ENCODE measurements around the gene CHST9. TPM values are rescaled to one million over a fixed set of nuclear protein-coding genes. Genes with fewer than 3 reads are reported as not detected.

Gene CHST9
- polyA plus RNA-seq, 2 of the 4 experiments (the other 2 are of a cell fraction): 0.06 TPM; not detected in 1

DNA sequence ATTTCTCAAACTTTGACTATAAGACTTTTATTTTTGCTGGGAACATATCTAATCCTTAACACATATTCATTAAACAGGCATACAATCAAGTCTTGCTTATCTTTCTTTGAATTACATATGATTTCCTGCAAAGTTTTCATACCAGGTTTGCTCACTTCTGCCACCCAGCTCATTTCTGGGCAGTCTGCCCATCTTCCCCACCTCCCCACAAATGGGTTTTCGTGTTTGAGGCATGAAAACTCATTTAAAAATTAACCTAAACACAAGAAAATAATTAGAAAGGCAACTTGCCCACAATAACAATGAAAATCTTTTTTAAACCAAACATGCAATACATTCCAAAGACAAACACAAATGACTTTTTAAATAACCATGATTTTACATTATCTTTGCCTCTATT, 3.4 kb downstream of the CHST9 start:
- ChIA-PET CTCF (no interaction called here), POLR2A (no interaction called here)
- H3K4me1 ChIP-seq: no peaks in the 10 kb centered on the region
- no peak overlapping the region for H3K27ac ChIP-seq
- no peak overlapping the region for H3K4me2 ChIP-seq
- no peak for ATAC-seq
- no peak for FAIRE-seq
- DNase-seq (ENCODE audit: low read depth in 1 of 2, low spot score in 1 of 2): no peak
- no peaks in the 10 kb centered on the region for H3K9me3 ChIP-seq
- 0% methylated on average over 1 of the region's 1 CpG for WGBS (ENCODE audit: missing lambda C conversion rate)
- no peak for TF ChIP-seq PHF8 (IDR thresholded peaks at IDR 0.05; ENCODE audit: borderline replicate concordance, low read depth)
- H3K4me3 ChIP-seq: no peak overlapping the region

- POLR2A ChIA-PET: no interaction called here
- FAIRE-seq: no peak
Measured at GRCh38 chr18:27178424-27178823, 6.7 kb downstream of the CHST9 start.

DNA sequence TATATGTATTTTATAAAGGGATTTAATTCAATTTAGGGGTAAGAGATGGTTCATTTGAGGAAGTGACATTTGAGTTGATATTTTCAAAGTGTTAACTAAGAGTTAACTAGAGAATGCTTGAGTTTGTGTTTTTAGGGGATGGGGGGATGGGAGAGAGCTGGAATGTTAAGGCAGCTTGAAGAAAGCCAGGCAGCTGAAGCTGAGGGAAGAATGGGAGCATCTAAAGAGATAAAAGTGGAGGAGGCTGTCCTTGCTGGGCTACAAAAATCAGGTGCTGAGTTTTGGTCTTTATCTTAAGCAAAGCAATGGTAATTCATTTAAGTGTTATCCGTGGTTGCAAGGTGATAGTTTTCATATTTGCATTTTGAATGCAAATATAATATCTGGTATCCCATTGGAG, 9.2 kb downstream of the CHST9 start:
- no peak overlapping the region for H3K4me3 ChIP-seq
- DNase-seq (ENCODE audit: low read depth in 1 of 2, low spot score in 1 of 2) (no peak), ATAC-seq (no peak), FAIRE-seq (no peak)
- no peak for TF ChIP-seq HOXA7 (CRISPR knock-in tag; IDR thresholded peaks at IDR 0.05)
- no peak for TF ChIP-seq ZNF302 (CRISPR knock-in tag; IDR thresholded peaks at IDR 0.05)
- no peak for TF ChIP-seq CBX2 (IDR thresholded peaks at IDR 0.05; ENCODE audit: borderline replicate concordance, low read depth)
- TF ChIP-seq HDAC2 (IDR thresholded peaks at IDR 0.05): no peak
- TF ChIP-seq MYC (IDR thresholded peaks at IDR 0.05; ENCODE audit: borderline replicate concordance, low read length): no peak
- no peak for TF ChIP-seq ZSCAN20 (CRISPR knock-in tag; IDR thresholded peaks at IDR 0.05)
- no peak for TF ChIP-seq CBX8 (IDR thresholded peaks at IDR 0.05)
- TF ChIP-seq TP53 (CRISPR knock-in tag; IDR thresholded peaks at IDR 0.05): no peak
- no peak for TF ChIP-seq POLR2AphosphoS2 (conservative IDR thresholded peaks at IDR 0.05; ENCODE audit: low read length)
- no peaks in the 10 kb centered on the region for H3K4me1 ChIP-seq
- no peaks in the 10 kb centered on the region for H3K9me3 ChIP-seq
- no peak overlapping the region for H3K27ac ChIP-seq
- CTCF ChIA-PET: no interaction called here
- POLR2A ChIA-PET: no interaction called here
- 0% methylated on average over 1 of the region's 1 CpG for WGBS (ENCODE audit: missing lambda C conversion rate)
- no peak overlapping the region for H3K4me2 ChIP-seq

More at GRCh38 chr18:27178424-27178823, 6.7 kb downstream of the CHST9 start:
- H3K27ac ChIP-seq: no peak overlapping the region
- H3K4me3 ChIP-seq: no peak overlapping the region
- TF ChIP-seq EHMT2 (IDR thresholded peaks at IDR 0.05; ENCODE audit: low read depth): no peak
- no peak for TF ChIP-seq TP53 (CRISPR knock-in tag; IDR thresholded peaks at IDR 0.05)
- TF ChIP-seq CTCF (IDR thresholded peaks at IDR 0.05): no peak
- no peak for TF ChIP-seq FOSB (CRISPR knock-in tag; IDR thresholded peaks at IDR 0.05)
- TF ChIP-seq POLR2AphosphoS2 (conservative IDR thresholded peaks at IDR 0.05; ENCODE audit: low read length): no peak
- TF ChIP-seq RFX5 (IDR thresholded peaks at IDR 0.05): no peak
- no peak for TF ChIP-seq MAFK (IDR thresholded peaks at IDR 0.05; ENCODE audit: partially characterized antibody)
- TF ChIP-seq RARB (CRISPR knock-in tag; IDR thresholded peaks at IDR 0.05): no peak
- TF ChIP-seq POLR2A (IDR thresholded peaks at IDR 0.05; ENCODE audit: low read length): no peak
- TF ChIP-seq HDAC2 (IDR thresholded peaks at IDR 0.05): no peak
- TF ChIP-seq HOXB13 (CRISPR knock-in tag; IDR thresholded peaks at IDR 0.05; ENCODE audit: low read depth): no peak
- no peak for TF ChIP-seq ZSCAN20 (CRISPR knock-in tag; IDR thresholded peaks at IDR 0.05)
- TF ChIP-seq GATA3 (IDR thresholded peaks at IDR 0.05; ENCODE audit: borderline replicate concordance): no peak
- no peak for TF ChIP-seq JUNB (IDR thresholded peaks at IDR 0.05)
- TF ChIP-seq RNF2 (IDR thresholded peaks at IDR 0.05; ENCODE audit: borderline replicate concordance, low read depth): no peak
- no peak for TF ChIP-seq KDM5A (IDR thresholded peaks at IDR 0.05)
- DNase-seq (ENCODE audit: low read depth in 1 of 2, low spot score in 1 of 2): no peak
- CTCF ChIA-PET: no interaction called here
- no peak for ATAC-seq
- no peak overlapping the region for H3K4me2 ChIP-seq
- H3K4me1 ChIP-seq: no peaks in the 10 kb centered on the region
- no peaks in the 10 kb centered on the region for H3K9me3 ChIP-seq

- POLR2A ChIA-PET: no interaction called here
- Histone ChIP-seq H3K9me3 (no peaks in the 10 kb centered on the region), H3K4me3 (no peak overlapping the region), H3K4me1 (no peaks in the 10 kb centered on the region), H3K4me2 (no peak overlapping the region), H3K27ac (no peak overlapping the region)
- CTCF ChIA-PET: no interaction called here
- 3% methylated on average over 2 of the region's 2 CpGs for WGBS (ENCODE audit: missing lambda C conversion rate)
- ATAC-seq: no peak
- FAIRE-seq: no peak
- DNase-seq (ENCODE audit: low read depth in 1 of 2, low spot score in 1 of 2): no peak
- TF ChIP-seq MYC (IDR thresholded peaks at IDR 0.05; ENCODE audit: borderline replicate concordance, low read length) (no peak), SREBF2 (IDR thresholded peaks at IDR 0.05) (no peak), CEBPB (IDR thresholded peaks at IDR 0.05) (no peak), BHLHE40 (IDR thresholded peaks at IDR 0.05; ENCODE audit: low read depth, low read length) (no peak), HMGXB4 (CRISPR knock-in tag; IDR thresholded peaks at IDR 0.05; ENCODE audit: borderline replicate concordance) (no peak), USF2 (IDR thresholded peaks at IDR 0.05) (no peak), KDM5A (IDR thresholded peaks at IDR 0.05) (no peak), HOXB13 (CRISPR knock-in tag; IDR thresholded peaks at IDR 0.05; ENCODE audit: low read depth) (no peak), EP300 (IDR thresholded peaks at IDR 0.05) (no peak), TP53 (CRISPR knock-in tag; IDR thresholded peaks at IDR 0.05) (no peak)
- TF ChIP-seq, protein P1, sequence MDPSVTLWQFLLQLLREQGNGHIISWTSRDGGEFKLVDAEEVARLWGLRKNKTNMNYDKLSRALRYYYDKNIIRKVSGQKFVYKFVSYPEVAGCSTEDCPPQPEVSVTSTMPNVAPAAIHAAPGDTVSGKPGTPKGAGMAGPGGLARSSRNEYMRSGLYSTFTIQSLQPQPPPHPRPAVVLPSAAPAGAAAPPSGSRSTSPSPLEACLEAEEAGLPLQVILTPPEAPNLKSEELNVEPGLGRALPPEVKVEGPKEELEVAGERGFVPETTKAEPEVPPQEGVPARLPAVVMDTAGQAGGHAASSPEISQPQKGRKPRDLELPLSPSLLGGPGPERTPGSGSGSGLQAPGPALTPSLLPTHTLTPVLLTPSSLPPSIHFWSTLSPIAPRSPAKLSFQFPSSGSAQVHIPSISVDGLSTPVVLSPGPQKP (IDR thresholded peaks at IDR 0.05; ENCODE audit: low read depth, low read length): no peak
Measured at GRCh38 chr18:27175245-27175644, 9.9 kb downstream of the CHST9 start.

All from A549 (cell line).